Stimulated activated naive CD4-positive, alpha-beta T cell (primary cell): ENCODE results near the gene TBC1D16.

ENCODE experiments used
- DNase-seq, 6 experiments: peaks; one replicate each; lab custom pipeline; 2025; lab: John Stamatoyannopoulos, UW

Gene TBC1D16

DNA sequence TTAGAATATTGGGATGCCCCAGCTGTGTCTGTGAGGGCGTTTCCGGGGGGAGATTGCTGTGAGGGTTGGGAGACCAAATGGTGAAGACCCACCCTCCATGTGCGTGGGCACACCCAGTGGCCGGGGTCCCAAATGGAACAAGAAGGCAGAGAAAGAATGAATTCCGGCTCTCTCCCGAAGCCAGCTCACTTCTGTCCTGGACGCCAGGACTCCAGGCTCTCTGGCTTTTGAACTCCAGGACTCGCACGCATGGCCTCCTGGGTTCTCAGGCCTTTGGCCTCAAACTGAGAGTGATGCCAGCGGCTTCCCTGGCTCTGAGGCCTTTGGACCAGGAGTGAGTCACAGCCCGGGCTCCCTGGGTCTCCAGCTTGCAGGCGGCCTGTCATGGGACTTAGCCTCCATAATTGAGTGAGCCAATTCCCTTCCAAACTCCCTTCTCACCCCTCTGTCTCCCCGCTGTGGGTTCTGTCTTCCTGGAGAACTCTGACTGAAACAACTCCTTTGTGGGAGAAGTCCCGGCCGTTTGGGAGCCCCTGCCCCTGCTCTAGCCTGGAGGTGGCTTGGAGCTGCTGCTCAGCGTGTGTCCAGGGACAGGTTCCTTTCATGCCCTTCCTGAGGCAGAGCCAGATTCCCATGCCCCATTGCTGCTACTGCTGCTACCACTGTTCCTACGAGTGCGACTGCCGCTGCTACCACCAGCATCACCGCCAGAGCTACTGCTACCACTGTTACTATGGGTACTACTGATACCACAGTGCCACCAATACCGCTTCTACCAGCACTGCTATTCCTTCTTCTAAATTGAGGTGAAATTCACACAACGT lies 146.6 kb downstream of the TBC1D16 start:
- DNase-seq, result no peak

DNA sequence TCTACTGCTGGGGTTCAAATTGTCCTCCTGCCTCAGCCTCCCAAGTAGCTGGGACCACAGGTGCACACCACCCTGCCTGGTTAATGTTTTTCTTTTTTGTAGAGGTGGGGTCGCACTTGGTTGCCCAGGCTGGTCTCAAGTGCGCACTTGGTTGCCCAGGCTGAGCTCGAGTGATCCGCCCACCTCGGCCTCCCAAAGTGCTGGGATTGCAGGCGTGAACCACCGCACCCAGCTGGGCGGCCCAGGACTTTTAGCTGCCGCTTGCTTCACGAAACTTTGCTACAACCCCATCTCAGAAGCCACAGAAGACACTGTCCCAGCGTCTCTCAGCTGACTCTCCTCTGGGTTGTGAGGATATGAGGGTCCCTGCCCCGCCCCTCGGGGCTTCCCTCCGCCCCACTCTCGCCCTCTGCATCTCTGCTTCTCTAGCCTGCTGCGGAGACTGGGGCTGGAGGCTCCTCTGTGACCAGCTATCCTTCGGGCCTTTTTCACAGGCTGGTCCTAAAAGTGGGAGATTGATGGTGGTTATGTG lies 147.6 kb downstream of the TBC1D16 start:
- no peak for DNase-seq

DNA sequence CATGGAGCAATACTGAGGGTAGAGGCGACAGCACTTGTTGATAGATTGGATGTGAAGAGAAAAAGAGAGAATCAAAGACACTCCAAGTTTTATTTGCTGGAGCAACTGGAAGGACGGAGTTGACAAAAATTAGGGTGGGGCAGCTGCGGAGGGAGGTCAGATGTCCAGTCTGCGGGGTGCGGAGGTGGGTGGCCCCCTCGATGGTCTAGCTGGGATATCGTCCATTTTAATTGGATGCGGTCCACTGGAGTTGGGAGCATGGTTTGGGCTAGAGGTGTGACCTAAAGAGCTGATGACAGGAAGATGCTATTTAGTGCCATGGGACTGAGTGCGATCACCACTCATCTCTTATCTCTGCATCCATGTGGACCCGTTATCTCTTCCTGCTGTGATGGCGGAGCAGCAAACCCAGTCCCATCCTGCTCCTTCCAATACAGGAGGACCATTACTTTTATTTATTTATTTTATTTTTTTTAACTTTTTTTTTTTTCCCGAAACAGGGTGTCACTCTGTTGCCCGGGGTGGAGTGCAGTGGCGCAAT lies 148.2 kb downstream of the TBC1D16 start:
- no peak for DNase-seq

- no peak for DNase-seq
Measured at GRCh38 chr17:79883202-79883601, 152.5 kb downstream of the TBC1D16 start.
